Measurements from ENCODE around the gene CDKN2B-AS1.

CDKN2B-AS1 gene

DNA sequence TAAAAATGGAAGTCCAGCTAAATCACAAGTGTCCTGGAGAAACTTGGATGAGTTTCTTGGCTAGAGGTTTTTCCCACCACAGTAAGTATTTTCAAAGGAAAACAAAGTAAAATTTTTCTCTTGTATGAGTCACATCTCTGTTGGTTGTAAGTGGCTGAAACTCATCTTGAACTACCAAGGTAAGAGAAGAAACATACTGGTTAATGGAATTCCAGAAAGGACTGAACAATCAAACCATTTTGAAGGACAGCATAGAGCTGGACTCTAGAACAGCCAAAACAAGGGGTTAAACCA, 117.3 kb downstream of the CDKN2B-AS1 start:
- H3K9me3 ChIP-seq (ENCODE audit: control insufficient read depth, low read length), result no peaks in the 10 kb centered on the region
- no peak overlapping the region for H3K9ac ChIP-seq
- H3K27me3 ChIP-seq (ENCODE audit: control insufficient read depth, insufficient read depth, low read length), result no peaks in the 10 kb centered on the region
- no peaks in the 10 kb centered on the region for H3K4me1 ChIP-seq
- no peak overlapping the region for H3K27ac ChIP-seq
- no peak overlapping the region for H3K4me3 ChIP-seq (ENCODE audit: low read depth, low read length)
- H3K36me3 ChIP-seq (ENCODE audit: control insufficient read depth, insufficient read depth, low read length), result no peaks in the 10 kb centered on the region
- H3K79me2 ChIP-seq, result no peaks in the 10 kb centered on the region
- no peak overlapping the region for H3K4me2 ChIP-seq (ENCODE audit: low read length)
- H2AFZ ChIP-seq, result no peak overlapping the region
- TF ChIP-seq, protein P1, sequence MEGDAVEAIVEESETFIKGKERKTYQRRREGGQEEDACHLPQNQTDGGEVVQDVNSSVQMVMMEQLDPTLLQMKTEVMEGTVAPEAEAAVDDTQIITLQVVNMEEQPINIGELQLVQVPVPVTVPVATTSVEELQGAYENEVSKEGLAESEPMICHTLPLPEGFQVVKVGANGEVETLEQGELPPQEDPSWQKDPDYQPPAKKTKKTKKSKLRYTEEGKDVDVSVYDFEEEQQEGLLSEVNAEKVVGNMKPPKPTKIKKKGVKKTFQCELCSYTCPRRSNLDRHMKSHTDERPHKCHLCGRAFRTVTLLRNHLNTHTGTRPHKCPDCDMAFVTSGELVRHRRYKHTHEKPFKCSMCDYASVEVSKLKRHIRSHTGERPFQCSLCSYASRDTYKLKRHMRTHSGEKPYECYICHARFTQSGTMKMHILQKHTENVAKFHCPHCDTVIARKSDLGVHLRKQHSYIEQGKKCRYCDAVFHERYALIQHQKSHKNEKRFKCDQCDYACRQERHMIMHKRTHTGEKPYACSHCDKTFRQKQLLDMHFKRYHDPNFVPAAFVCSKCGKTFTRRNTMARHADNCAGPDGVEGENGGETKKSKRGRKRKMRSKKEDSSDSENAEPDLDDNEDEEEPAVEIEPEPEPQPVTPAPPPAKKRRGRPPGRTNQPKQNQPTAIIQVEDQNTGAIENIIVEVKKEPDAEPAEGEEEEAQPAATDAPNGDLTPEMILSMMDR (IDR thresholded peaks at IDR 0.05), result no peak

DNA sequence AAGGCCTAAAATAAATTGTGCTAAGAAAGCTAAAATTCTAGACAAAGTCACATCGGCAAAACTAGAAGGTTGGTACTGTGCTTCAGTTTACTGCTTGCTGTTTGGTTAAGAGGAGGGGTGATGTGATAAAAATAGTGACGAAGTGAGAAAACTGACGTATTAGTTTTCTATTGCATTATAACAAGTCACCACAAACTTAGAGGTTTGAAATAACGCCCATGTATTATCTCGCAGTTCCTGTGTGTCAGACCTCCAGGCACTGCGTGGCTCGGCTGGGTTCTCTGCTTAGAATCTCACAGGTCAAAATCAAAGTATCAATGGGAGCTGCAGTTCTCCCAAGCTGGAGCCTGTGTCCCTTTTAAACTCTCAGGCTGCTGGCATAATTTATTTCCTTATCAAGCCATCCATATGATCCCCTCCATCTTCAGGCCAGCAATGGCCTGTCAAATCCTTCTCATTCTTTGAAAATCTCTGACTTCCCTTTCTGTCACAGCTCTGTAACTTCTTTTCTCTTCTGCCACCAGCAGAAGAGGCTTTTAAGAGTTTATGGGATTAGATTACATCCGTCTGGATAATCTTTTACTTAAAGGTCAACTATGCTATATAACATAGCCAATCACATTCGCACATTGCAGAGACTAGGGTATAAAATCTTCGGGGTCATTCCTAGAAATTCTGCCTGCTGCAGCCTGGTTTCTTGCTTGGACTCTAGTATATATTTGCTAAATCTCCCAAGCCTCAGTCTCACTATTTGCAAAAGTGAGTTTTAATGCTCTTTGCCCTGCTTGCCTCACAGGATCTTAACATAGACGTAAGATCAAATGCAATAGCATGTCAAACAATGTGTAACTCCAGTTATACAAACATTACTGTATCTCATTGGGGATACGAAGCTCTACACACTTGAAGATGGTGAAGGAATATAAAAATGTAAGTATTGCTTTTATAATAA, 118.6 kb downstream of the CDKN2B-AS1 start:
- TF ChIP-seq, protein P1 (IDR thresholded peaks at IDR 0.05), result no peak
- no peak overlapping the region for H3K9ac ChIP-seq
- H3K4me2 ChIP-seq (ENCODE audit: low read length), result no peak overlapping the region
- no peak overlapping the region for H3K4me3 ChIP-seq (ENCODE audit: low read depth, low read length)
- H3K4me1 ChIP-seq, result no peaks in the 10 kb centered on the region
- no peak overlapping the region for H2AFZ ChIP-seq
- H3K9me3 ChIP-seq (ENCODE audit: control insufficient read depth, low read length), result no peaks in the 10 kb centered on the region
- no peak overlapping the region for H3K27ac ChIP-seq
- no peaks in the 10 kb centered on the region for H3K79me2 ChIP-seq
- H3K36me3 ChIP-seq (ENCODE audit: control insufficient read depth, insufficient read depth, low read length), result no peaks in the 10 kb centered on the region
- no peaks in the 10 kb centered on the region for H3K27me3 ChIP-seq (ENCODE audit: control insufficient read depth, insufficient read depth, low read length)

DNA sequence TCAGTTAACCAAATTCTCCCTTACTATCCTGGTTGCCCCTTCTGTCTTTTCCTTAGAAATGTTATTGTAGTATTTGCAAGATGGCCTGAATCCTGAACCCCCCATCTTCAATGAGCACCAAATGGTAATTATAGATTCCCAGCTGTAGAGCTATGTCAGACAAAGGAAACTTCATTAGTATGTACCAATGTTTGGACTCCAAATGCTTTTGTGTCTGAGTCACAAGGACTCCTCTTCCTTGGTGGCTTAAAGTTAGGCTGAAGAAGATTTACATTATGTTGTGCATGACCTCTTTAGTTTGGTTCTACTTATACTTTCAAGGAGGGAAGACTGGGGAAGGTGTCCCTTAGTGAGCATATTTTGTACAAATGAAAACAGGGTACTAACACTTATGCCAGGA, 120.4 kb downstream of the CDKN2B-AS1 start:
- Histone ChIP-seq H3K27ac (no peak overlapping the region), H3K4me2 (ENCODE audit: low read length) (no peak overlapping the region), H3K9ac (no peak overlapping the region), H3K4me3 (ENCODE audit: low read depth, low read length) (no peak overlapping the region), H3K9me3 (ENCODE audit: control insufficient read depth, low read length) (no peaks in the 10 kb centered on the region), H3K79me2 (no peaks in the 10 kb centered on the region), H3K27me3 (ENCODE audit: control insufficient read depth, insufficient read depth, low read length) (no peaks in the 10 kb centered on the region), H3K36me3 (ENCODE audit: control insufficient read depth, insufficient read depth, low read length) (no peaks in the 10 kb centered on the region), H2AFZ (no peak overlapping the region), H3K4me1 (no peaks in the 10 kb centered on the region)
- TF ChIP-seq, protein P1 (IDR thresholded peaks at IDR 0.05), result no peak

DNA sequence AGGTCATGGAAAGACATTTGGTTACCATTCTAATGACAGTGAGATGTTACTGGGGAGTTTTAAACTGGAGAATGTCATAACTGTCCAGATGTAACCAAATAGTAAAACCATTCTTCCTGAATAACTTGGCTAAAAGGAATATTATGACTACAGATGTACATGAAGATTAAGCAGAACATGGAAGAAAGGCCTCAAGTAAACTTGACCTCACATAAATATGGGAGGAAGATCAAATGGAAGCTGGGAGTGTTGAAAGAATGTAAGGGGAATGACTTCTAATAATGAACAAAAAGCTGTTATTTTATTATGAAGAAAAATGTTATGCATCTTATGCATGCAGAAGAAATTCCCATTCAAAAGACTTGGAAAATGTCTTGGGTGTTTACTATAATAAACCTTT, 122.2 kb downstream of the CDKN2B-AS1 start:
- TF ChIP-seq, protein P1 (IDR thresholded peaks at IDR 0.05), result no peak
- H3K9me3 ChIP-seq (ENCODE audit: control insufficient read depth, low read length), result no peaks in the 10 kb centered on the region
- H3K9ac ChIP-seq, result no peak overlapping the region
- no peaks in the 10 kb centered on the region for H3K27me3 ChIP-seq (ENCODE audit: control insufficient read depth, insufficient read depth, low read length)
- H3K79me2 ChIP-seq, result no peaks in the 10 kb centered on the region
- no peak overlapping the region for H2AFZ ChIP-seq
- H3K27ac ChIP-seq, result no peak overlapping the region
- no peaks in the 10 kb centered on the region for H3K36me3 ChIP-seq (ENCODE audit: control insufficient read depth, insufficient read depth, low read length)
- no peaks in the 10 kb centered on the region for H3K4me1 ChIP-seq
- H3K4me3 ChIP-seq (ENCODE audit: low read depth, low read length), result no peak overlapping the region
- no peak overlapping the region for H3K4me2 ChIP-seq (ENCODE audit: low read length)

Measured in parathyroid adenoma (tissue), 2 donors.